Stimulated activated naive CD4-positive, alpha-beta T cell (primary cell): ENCODE results near the gene OR10H2.
"Not testable (repeated sequence)": the region's sequence is repeated elsewhere in the genome, so short reads cannot be mapped to it uniquely, and the experiment has no call there.

Experiments used
- DNase-seq, 6 experiments: peaks; one replicate each; lab custom pipeline; 2025; lab: John Stamatoyannopoulos, UW

The OR10H2 gene

DNA sequence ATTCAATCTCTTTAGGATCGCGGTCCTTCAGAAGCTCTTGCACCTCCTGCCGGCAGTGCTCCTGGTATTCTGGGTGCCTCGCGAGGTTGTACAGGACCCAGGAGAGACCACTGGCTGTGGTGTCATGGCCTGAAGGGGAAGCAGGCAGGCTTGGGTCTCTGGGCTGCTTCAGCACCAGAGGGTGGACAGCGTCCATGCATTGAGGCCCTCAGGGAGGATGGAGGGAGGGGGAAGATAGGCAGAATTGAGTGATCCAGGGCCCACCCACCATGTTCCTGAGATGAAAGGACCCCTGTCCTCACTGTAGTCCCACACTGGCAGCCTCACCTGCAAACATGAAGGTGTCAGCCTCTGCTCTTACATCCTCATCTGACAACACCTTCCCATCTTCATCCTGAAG lies 41.8 kb downstream of the OR10H2 start:
- DNase-seq = no peak

DNA sequence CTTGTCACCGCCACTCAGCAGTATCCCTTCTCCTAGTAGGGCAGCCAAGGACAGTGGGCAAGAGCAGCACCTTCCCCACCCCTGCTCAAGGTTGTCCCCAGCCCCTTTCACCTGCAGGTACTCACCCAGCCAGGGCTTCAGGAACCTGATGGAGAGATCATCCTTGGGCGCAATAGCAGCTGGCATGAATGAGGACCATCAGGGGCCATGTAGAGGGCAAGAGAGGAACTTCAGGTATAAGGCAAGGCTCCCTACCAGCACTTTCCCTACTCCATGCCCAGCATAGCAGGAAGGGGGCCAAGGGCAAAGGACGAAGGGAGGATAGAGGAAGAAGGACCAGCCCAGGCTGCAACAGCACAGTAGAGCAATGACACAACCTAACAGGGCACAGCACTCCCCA lies 46.3 kb downstream of the OR10H2 start:
- DNase-seq = not testable (repeated sequence)

DNA sequence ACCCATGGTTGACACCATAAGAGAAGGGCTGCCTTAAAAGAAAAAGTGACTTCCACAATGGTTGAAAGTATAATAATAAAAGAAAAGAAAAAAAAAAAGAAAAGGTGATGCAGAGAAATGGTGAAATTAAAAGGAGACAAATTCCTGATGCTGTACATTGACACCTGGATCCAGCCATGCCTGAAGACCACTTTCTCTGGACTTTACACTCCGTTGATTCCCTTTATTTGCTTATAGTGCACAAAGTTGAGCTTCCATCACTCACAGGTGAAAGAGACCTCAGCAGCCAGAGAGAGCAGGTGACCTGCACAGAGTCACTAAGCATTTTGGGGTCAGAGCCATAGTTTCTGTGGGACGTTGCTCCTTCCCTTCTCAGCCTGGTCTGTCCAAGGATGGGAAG lies 47.4 kb downstream of the OR10H2 start:
- no peak for DNase-seq

DNA sequence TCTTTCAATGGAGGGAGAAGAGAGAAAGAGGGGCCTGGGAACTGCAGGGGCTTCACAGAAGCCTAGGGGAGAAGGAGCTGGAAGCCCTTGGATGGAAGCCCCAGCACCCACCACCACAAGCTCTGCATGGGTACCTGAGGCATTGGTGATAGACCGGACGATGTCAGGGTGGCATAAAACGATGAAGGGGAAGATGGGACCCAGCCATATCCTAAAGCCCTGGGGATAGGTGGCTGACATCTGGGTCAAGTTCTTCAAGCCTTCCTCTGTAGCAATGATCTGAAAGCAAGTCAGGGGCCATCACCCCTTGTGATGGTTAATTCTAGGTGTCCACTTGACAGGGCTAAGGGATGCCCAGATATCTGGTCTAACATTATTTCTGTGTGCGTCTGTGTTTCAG lies 48.4 kb downstream of the OR10H2 start:
- no peak for DNase-seq

DNA sequence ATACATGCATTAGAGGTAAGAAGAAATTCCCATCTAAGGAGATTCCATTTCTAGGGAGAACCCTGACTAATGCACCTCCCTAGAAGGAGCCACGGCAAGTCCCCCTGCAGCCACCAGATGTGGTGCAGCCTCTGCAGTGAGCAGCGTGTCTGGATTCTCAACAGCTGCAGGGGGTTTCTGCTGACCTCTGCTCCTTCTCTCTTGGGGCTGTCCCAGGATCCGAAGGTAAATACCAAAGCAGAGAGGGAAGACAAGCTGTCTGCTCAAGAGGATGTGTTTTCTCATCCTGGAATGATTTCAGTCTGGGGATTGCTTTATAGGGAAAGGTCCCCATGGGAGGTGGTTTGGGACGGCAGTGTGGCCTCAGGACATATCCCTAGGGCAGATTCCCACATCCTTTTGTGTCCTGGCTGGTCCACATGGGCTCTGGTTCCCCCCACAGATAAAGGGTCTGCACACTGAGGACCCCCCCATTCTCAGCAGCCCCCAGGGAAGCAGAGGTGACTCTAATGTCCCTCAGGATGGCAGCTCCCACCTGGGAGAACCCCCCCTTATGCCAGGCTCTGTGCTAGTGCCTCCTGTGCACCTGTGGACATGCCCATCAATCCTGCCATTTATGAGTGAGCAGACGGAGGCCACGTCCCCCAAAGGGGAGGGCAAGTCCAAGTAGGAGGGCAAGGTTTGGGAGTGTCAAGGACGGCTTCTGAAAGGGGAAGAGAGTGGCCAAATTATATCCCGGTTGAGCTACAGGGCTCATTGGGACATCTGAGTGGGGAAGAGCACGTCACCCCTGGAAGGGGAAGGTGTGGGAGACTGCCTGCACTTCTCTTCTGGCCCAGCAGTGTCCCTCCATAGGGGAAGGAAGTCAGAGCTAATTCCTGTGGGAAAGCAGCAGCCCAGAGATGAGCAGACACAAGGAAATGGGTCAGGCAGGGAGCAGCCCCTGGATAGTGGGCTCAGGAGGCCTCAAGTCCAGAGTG lies 49.5 kb downstream of the OR10H2 start:
- DNase-seq = no peak
